Fibroblast of skin of back (primary cell): Measurements from ENCODE around the gene SLC5A1.
A peak's percentile ranks its signal among the peaks of the same experiment; 100 is the strongest.

Experiments
- DNase-seq: peaks from one replicate; pipeline ENCODE4 v3.0.0-alpha.2; 2013

Gene SLC5A1

DNA sequence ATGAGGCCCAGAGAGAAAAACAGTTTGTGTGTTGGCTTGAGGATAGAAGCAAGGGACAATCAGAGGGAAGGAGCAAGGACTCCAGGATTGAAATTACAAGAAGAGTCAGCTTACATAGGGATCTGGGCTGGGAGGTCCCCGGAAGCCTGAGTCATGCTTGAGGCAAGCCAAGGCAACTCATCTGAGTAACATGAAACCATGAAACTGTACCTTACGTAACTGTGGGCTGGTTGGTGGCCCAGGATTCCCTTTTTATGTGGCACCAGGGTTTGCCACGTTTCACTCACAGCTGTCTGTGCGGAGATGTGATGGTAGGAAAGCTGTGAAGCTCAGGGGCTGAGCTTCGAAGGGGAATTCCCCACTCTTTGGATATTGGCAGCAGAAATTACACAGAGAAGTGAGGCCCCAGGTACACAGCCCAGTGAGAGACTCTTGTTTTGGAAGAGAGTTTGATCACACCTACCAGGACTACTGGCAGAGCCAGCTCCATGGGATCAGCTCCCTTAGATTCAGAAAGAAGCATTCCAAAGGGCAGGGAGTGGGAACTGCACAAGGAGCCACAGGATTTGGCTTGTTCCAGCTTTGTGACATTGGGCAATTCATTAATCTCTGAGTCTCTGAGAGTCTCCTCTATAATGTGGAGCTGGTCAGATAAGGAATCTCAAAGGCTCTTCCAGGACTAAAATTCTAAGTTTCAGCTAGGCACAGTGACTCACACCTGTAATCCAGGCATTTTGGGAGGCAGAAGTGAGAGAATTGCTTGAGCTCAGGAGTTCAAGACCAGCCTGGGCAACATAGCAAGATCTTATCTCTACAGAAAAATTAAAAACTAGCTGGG is 7.8 kb downstream of the SLC5A1 start:
- DNase-seq = peak; percentile 58

DNA sequence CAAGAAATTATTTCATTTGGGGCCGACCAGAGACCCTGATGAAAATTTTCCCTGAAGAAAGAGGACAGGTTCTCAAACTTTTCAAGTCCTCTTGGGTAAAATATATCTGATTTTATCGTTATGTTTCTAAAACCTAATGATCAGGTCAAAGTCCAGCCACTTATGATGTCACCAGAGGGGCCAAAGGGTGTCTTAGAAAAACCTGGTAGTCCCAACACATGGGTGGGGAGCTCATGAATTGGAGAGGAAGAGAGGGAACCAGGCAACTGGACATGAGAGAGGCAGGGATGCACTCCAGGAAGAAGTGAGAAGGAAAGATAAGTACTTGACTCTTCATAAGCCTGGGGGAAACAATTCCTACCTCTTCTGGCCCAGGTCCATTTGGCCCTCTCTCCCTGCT is 9.2 kb downstream of the SLC5A1 start:
- DNase-seq = no peak

DNA sequence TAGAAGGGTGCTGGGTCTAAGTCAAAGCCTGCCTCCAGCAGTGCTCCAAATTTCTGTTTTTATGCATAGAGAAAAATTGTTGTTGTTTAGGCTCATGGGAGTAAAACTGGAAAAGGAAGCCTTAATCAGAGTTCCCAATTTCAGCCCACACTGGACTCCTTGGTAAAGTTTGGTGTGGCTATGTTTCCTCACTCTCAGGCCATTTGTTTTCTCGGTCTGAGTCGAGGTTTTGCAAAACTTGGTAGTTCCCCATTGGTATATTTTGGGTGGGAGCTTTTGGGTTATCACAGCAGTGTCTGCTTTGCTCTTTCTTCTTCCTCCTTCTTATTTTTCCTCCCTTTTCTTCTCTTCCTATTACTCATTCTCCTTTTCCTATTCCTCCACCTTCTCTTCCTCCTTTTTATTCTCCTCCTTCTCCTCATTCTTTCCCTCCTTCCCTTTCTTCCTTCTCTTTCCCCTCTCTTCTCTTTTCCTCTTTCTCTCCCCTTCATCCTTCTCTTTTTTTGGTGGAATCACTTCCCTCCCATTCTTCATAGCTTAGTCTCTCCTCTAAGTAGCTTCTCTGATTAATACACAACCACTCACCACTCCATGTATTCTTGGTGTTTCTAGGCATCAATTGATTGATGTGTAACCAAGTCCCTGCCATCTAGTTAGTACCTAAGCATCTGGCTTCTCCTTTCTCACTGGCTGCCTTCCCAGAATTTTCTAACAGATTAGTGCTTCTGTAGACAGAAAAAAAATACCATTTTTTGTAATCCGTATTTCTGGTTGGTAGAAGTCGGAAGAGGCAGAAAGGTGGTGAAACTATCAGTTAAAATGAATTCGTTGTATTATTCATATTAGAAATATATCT is 10.1 kb downstream of the SLC5A1 start:
- DNase-seq = no peak

- no peak for DNase-seq
These were observed 12.0 kb downstream of the SLC5A1 start for GRCh38 chr22:32055069-32055468.

GRCh38 chr22:32058656-32059260 is 15.7 kb downstream of the SLC5A1 start:
- DNase-seq = peak; percentile 32

- no peak for DNase-seq
These were observed 16.4 kb downstream of the SLC5A1 start for GRCh38 chr22:32059426-32059825.

DNA sequence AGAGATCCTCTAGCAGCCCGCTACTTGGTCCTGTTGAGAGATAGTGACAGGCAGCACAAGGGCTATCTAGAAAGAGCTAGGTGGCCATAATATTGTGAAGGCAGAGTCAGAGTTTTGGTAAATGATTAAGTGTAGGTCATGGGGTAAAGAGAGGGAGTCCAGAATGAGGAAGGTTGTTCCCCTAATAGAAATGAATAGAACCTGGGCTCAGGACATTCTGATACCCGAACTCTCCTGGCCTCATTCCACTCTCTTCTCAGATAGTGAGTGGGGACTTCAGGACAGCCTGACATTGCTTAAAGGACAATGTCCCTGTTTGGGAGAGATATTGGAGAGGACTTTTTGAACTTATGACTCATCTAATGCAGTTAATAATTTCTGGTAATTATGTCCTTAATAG is 20.6 kb downstream of the SLC5A1 start:
- DNase-seq = no peak

DNA sequence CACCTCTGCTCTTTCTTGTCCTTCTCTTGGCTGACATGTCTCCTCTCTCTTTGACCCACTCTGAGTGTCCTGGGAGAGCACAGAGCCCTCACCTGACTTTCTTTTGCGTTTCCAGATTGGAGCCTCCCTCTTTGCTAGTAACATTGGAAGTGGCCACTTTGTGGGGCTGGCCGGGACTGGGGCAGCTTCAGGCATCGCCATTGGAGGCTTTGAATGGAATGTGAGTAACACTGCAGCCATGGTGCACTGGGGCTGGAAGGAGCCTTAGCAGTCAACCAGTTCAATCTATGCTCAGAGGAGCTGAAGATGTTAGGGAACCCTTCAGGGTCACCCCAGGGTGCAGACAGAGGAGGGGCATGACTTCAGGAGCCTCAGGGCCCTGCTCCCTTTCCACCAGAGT is 23.8 kb downstream of the SLC5A1 start:
- no peak for DNase-seq

DNA sequence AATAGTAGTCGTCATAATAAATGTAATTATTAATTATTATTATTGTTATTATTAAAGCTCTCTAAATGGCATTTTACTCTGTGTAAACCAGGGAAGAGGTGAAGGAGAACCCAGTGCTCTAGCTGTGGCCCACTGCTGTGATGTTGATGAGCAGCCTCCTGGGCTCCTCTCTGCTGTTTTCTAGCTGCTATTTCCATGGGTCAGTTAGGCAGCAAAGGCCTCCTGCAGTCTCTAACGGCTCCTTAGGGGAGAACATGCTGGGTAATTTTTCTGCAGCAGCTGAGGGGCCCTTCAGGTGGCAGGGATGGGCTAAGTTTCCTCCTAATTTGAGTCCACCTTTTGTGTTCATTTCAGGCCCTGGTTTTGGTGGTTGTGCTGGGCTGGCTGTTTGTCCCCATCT is 24.6 kb downstream of the SLC5A1 start:
- no peak for DNase-seq

DNA sequence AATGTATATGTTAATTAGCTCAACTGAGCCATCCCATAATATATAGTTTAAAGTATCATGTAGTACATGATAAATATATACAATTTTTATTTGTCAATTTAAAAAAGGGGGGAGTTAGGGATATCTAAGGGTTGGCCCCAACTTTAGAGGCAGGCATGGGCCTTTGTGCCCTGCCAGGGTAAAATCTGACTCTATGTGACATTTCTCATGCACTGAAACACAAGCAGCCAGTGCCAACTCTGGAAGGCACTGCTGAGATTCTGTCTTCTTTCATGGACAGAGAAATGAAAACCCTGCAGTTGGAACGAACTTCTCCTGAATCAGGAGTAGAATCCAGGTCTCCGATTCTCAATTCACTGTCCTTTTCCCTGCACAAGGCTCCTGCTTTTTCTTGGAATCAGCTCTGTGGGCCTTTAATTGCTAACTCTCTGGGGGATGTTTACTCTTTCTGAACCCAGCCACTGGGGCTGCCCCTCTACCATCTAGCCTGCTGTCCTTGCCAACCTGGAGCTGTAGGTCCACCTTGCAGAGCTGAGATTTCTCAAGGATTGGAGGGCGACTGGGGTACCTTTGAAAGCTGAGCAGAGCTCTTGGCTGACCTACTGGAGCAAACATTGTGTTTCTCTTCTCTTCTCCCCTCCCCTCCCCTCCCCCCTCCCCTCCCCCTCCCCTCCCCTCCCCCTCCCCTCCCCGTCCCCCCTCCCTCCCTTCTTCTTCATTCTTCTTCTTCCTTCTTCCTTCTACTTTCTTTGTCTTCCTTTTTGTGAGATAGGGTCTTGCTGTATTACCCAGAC is 26.7 kb downstream of the SLC5A1 start:
- no peak for DNase-seq

GRCh38 chr22:32073262-32073661 is 30.2 kb downstream of the SLC5A1 start:
- no peak for DNase-seq

DNA sequence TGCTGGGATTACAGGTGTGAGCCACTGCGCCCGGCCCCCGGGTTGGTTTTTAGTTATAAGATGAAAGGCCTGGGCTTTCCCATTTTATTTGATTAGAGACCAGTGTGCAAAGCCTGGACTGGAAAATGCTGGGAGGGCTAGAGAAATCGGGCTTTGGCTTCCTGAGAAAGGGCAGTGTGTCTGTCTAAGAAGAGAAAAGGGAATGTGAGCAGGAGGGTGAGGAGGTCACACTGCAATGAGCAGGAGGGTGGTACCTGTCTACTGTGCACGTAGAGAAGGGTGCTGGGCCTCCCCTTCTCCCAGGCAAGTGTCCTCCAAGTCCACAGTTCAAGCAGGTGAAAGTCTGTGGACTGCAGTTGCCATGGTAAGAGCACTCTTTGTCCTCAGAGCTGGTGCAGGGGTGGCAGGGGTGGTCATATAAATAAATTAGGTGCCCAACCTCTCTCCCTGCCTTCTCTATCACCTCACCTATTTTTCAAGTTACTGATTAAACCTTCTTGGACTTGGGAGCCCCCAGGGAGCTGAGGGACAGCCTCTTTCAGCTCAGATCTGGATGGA is 30.8 kb downstream of the SLC5A1 start:
- DNase-seq = no peak

GRCh38 chr22:32075997-32076760 is 33.1 kb downstream of the SLC5A1 start:
- no peak for DNase-seq

DNA sequence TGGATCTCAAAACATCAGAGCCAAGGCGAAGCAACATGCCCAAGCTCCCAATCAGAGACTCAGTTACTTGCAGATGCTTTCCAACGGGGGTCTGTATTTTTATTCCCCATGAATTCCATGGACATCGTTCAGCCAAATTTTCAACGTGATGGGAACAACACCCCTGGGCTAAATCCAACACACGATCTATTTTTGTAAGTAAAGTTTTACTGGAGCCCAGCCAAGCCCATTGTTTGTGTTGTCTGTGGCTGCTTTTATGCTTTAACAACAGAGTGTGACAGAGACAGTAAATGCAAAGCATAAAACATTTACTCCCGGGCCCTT is 33.7 kb downstream of the SLC5A1 start:
- DNase-seq = no peak

DNA sequence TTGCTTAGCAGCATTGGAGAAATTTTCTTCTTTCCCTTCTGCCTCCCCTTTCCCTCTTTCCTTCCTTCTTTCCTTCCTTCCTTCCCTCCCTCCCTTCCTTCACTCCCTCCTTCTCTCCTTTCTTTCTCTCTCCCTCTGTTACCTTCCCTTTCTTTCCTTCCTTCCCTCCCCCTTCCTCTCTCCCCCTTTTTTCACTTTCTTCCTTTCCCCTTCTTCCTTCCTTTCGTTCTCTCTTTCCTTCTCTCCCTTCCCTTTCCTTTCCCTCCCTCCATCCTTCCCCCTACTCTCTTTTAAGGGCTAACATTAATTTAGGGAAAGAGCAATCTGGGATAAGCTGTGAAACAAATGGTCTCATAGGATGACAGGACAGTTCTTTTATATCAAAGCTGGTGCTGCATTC is 34.1 kb downstream of the SLC5A1 start:
- no peak for DNase-seq

DNA sequence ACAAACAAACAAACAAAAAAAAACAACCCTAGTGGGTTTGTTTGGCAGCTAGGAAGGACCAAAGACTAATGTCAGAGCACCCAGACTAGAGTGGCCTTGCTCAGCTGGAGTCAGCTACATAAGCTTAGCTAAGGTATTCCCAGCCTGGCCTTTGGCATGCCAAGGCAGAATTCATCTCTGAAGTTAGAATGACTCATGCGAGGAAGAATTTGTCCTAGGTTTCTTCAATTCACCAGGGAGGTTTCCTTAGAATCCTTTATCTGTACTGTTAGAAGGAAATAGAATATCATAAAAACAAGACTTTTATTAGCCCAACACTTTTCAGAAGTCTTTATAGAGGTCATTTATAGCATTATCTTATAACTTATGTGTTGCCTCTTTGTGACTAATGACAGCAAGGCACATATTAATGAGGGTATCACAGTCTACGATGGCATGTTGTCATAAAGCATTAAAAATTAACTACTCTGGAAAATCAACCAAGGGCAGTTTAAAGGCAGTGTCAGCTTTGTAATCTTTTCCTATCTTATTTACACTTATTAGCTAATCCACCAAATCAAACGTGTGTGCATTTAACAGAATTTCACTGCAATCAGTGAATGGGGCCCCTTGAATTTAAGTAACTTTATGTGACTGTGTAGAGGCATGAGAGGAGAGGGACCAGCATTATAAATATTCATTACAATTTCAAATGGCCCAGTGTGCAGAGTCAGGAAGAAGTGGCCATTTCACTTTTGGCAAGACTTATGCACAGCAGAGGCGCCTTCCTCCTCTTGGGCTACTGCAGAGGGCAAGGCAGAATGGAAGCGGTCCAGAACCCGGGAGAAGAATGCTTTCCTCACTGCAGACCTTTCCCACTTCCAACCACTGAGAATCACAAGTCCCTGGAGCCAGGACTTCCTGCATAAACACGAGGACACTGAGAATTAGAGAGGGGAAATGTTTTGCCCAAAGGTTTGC is 36.3 kb downstream of the SLC5A1 start:
- peak; percentile 85 for DNase-seq

DNA sequence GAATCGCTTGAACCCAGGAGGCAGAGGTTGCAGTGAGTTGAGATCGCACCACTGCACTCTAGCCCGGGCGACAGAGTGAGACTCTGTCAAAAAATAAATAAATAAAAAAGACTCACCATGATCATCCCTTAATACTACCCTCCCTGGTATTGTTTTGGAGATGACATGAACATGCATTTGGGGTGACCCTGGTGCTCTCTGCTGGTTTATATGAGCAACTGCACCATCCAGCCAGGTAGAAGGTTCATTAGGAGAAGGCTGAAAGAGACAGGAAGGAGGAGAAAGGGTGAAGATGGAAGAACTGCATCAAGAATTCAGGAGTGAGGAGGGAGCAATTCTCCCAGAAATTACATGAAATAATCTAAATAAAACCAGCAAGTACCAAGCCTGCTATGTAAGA is 37.8 kb downstream of the SLC5A1 start:
- peak; percentile 48 for DNase-seq

- peak; percentile 9 for DNase-seq
These were observed 39.3 kb downstream of the SLC5A1 start for GRCh38 chr22:32082331-32082730.

GRCh38 chr22:32083000-32083399 is 39.9 kb downstream of the SLC5A1 start:
- no peak for DNase-seq

GRCh38 chr22:32083814-32084213 is 40.8 kb downstream of the SLC5A1 start:
- DNase-seq = no peak
